ENCODE measurements around the gene IMMT. TPM values are rescaled to one million over a fixed set of nuclear protein-coding genes. Genes with fewer than 3 reads are reported as not detected.

The IMMT gene
- total and polyA plus RNA-seq, 2 of the 8 experiments (the other 6 are each of a cell fraction or from before 2014, with no cell fraction given) = 37.7 to 103 TPM

- Histone ChIP-seq H4K91ac (replicated peaks; ENCODE audit: insufficient read length, low read length) (no peak overlapping the region), H3K4me3 (ENCODE audit: extremely low read depth in 1 of 4, insufficient read depth in 2 of 4, low read depth in 3 of 4, low read length in 4 of 4) (no peak overlapping the region), H2BK12ac (ENCODE audit: low read depth, low read length) (no peak overlapping the region), H3K23ac (ENCODE audit: insufficient read length) (no peak overlapping the region), H3K9ac (replicated peaks in 1 of 4; ENCODE audit: extremely low read depth in 1 of 4, low read depth in 3 of 4, low read length in 3 of 4) (peak overlapping the region in 1 of 4 experiments; percentile 16; a peak in 1 of 7 replicates), H4K5ac (ENCODE audit: insufficient read length, low read depth, low read length) (no peak overlapping the region), H4K8ac (ENCODE audit: extremely low read depth, insufficient read depth, low read length) (no peak overlapping the region), H3K36me3 (ENCODE audit: control insufficient read depth in 2 of 4, insufficient read depth in 4 of 4, low read length in 3 of 4) (peaks cover 17 to 66% (median 48%) of the 10 kb centered on the region in 4 experiments), H3K9me3 (ENCODE audit: insufficient read depth in 2 of 2, low read depth in 1 of 2, low read length in 1 of 2) (no peaks in the 10 kb centered on the region), H2BK5ac (ENCODE audit: low read depth, low read length) (no peak overlapping the region), H2BK120ac (replicated peaks; ENCODE audit: low read depth, low read length) (no peak overlapping the region), H2AFZ (ENCODE audit: low read length) (no peak overlapping the region), H4K20me1 (replicated peaks in 1 of 2; ENCODE audit: control insufficient read depth in 1 of 2, insufficient read depth in 2 of 2, low read length in 2 of 2) (peaks cover 0 to 2% of the 10 kb centered on the region in 2 experiments), H3K4ac (replicated peaks; ENCODE audit: insufficient read length, low read depth, low read length) (no peak overlapping the region), H3K23me2 (ENCODE audit: low read depth, low read length) (no peaks in the 10 kb centered on the region), H3K79me1 (ENCODE audit: low read depth, low read length) (no peaks in the 10 kb centered on the region), H3K14ac (ENCODE audit: insufficient read length) (no peak overlapping the region), H3K79me2 (ENCODE audit: control insufficient read depth in 1 of 2, insufficient read depth in 2 of 2, low read length in 2 of 2) (no peaks in the 10 kb centered on the region), H3K18ac (ENCODE audit: extremely low read depth, low read length) (no peak overlapping the region), H3K56ac (replicated peaks; ENCODE audit: insufficient read length, low read depth, low read length) (no peak overlapping the region), H2BK20ac (ENCODE audit: low read length) (no peak overlapping the region), H2AK5ac (ENCODE audit: low read depth, low read length) (no peak overlapping the region), H2BK15ac (ENCODE audit: low read length) (no peak overlapping the region), H3K27me3 (replicated peaks in 1 of 4; ENCODE audit: control insufficient read depth in 3 of 4, extremely low read depth in 1 of 4, insufficient read depth in 3 of 4, low read length in 3 of 4) (no peaks in the 10 kb centered on the region), H3K4me1 (replicated peaks in 1 of 4; ENCODE audit: control insufficient read depth in 3 of 4, insufficient read depth in 4 of 4, low read length in 3 of 4) (no peaks in the 10 kb centered on the region), H3K27ac (ENCODE audit: low read depth, low read length) (no peak overlapping the region), H3K4me2 (ENCODE audit: insufficient read depth in 1 of 2, low read depth in 2 of 2, low read length in 2 of 2) (no peak overlapping the region)
- CTCF ChIA-PET (ENCODE audit: partially characterized antibody) = interaction anchor here (0.7 kb wide), 1 partner anchor 739 kb away, joined by 3 read pairs; no protein-coding TSS in a partner anchor
- TF ChIP-seq BACH1 (IDR thresholded peaks at IDR 0.05; ENCODE audit: low read length) (no peak), TAF1 (IDR thresholded peaks at IDR 0.05; ENCODE audit: low read depth, low read length) (no peak), TBP (IDR thresholded peaks at IDR 0.05; ENCODE audit: low read depth, low read length) (no peak), POLR2A (IDR thresholded peaks at IDR 0.05; ENCODE audit: control extremely low read depth in 1 of 2, low read depth in 2 of 2, low read length in 2 of 2) (no peak), CHD1 (IDR thresholded peaks at IDR 0.05; ENCODE audit: low read depth, low read length) (no peak), EZH2 (IDR thresholded peaks at IDR 0.05; ENCODE audit: low read depth, low read length, severe bottlenecking) (no peak), RFX5 (IDR thresholded peaks at IDR 0.05; ENCODE audit: borderline replicate concordance, low read depth, low read length) (no peak), SP4 (IDR thresholded peaks at IDR 0.05; ENCODE audit: low read length) (no peak), SP1 (IDR thresholded peaks at IDR 0.05; ENCODE audit: low read depth, low read length) (no peak)
- TF ChIP-seq, protein P1, sequence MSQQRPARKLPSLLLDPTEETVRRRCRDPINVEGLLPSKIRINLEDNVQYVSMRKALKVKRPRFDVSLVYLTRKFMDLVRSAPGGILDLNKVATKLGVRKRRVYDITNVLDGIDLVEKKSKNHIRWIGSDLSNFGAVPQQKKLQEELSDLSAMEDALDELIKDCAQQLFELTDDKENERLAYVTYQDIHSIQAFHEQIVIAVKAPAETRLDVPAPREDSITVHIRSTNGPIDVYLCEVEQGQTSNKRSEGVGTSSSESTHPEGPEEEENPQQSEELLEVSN (IDR thresholded peaks at IDR 0.05) = no peak
- FAIRE-seq (no peak), DNase-seq (ENCODE audit: low read depth in 1 of 2, low spot score in 2 of 2) (no peak)
- POLR2A ChIA-PET (ENCODE audit: partially characterized antibody) = no interaction called here
- 88% methylated on average over 6 of the region's 6 CpGs; no CpG with 5 or more reads in 1 of the 2 experiments for WGBS, 2 experiments (ENCODE audit: extremely low coverage in 1 of 2, insufficient coverage in 1 of 2, insufficient read length in 1 of 2, insufficient replicate concordance in 2 of 2, low coverage in 1 of 2, low lambda C conversion rate in 2 of 2, missing lambda C conversion rate in 1 of 2)
These were observed 34.9 kb downstream of the IMMT start for GRCh38 chr2:86160156-86160952.

All from H1 (cell line).